Fibroblast of the aortic adventitia (primary cell): ENCODE measurements around the gene C2orf80. TPM values are rescaled to one million over a fixed set of nuclear protein-coding genes. Genes with fewer than 3 reads are reported as not detected.

Experiments
- DNase-seq: peaks from one replicate; pipeline ENCODE4 v3.0.0-alpha.2; 2010; ENCODE audit warnings: low read depth
- H3K4me3 ChIP-seq: 2 replicates; pipeline ENCODE4 v1.5.1; 2011; ENCODE audit warnings: low read depth, mild to moderate bottlenecking, control low read depth, low read length, moderate library complexity
- CTCF ChIP-seq: IDR thresholded peaks from 2 replicates; pipeline ENCODE4 v1.5.1; 2011; ENCODE audit warnings: mild to moderate bottlenecking, low read length, control low read depth, inconsistent platforms; ENCODE audit not compliant: insufficient read depth
- total RNA-seq: library from RNA; depleted of rRNA; stranded (reverse); fragments of >200 nt; gene quantifications from 2 replicates; pipeline ENCODE4 v1.2.3, GENCODE V29; 2012; ENCODE audit warnings: low replicate concordance

The C2orf80 gene
- not detected in 2 replicates for total RNA-seq

- TF ChIP-seq CTCF = no peak
- no peak for DNase-seq
- H3K4me3 ChIP-seq = no peak within 1 kb of the TSS
Observed at GRCh38 chr2:208189810-208190503, at the start of gene C2orf80. Gene C2orf80, minus strand, starts transcription at chr2:208190030. Its CDS starts 3,044 bp downstream, at chr2:208186986.

GRCh38 chr2:208235860-208236259, 46.0 kb upstream of the C2orf80 start:
- no peak overlapping the region for H3K4me3 ChIP-seq
- no peak for DNase-seq

GRCh38 chr2:208234786-208235185, 45.0 kb upstream of the C2orf80 start:
- no peak for TF ChIP-seq CTCF
- H3K4me3 ChIP-seq = no peak overlapping the region
- DNase-seq = no peak

More at GRCh38 chr2:208235860-208236259, 46.0 kb upstream of the C2orf80 start:
- no peak for TF ChIP-seq CTCF

GRCh38 chr2:208228476-208228875, 38.6 kb upstream of the C2orf80 start:
- no peak for DNase-seq
- no peak overlapping the region for H3K4me3 ChIP-seq
- TF ChIP-seq CTCF = no peak

GRCh38 chr2:208227581-208228232, 37.9 kb upstream of the C2orf80 start:
- no peak for DNase-seq
- no peak overlapping the region for H3K4me3 ChIP-seq
- TF ChIP-seq CTCF = no peak

GRCh38 chr2:208224802-208225201, 35.0 kb upstream of the C2orf80 start:
- no peak for DNase-seq
- TF ChIP-seq CTCF = no peak
- no peak overlapping the region for H3K4me3 ChIP-seq
